Measurements from ENCODE around the gene ROR1.

DNA sequence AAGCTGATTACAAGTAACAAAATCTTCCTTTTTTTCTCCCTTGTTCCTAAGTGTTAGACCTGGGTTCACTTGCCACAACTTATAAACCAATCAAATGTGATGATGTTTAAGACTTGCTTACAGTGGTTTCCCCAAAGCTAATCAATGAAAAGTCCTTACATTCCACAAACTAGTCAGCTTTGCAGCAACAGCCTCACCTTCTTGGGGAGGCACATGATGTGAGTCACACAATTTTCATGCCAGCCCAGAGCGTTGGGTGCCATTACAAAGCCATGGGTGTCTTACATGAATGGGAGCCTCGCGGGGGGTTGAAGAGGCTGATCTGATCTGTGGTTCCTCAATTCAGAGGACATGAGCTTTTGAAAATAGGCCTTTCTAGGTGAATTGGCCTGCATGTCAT, 338.0 kb downstream of the ROR1 start:
- no peak for TF ChIP-seq RAD21 (IDR thresholded peaks at IDR 0.05; ENCODE audit: low read depth)
- TF ChIP-seq CEBPB (IDR thresholded peaks at IDR 0.05; ENCODE audit: low read depth) = no peak
- TF ChIP-seq CTCF (IDR thresholded peaks at IDR 0.05 in 2 of 3, conservative IDR thresholded peaks at IDR 0.05 in 1 of 3; ENCODE audit: borderline replicate concordance in 1 of 3, insufficient read depth in 1 of 3, low read depth in 2 of 3, low read length in 2 of 3) = no peak
- no peak for TF ChIP-seq POLR2A (IDR thresholded peaks at IDR 0.05; ENCODE audit: borderline replicate concordance, extremely low read depth, insufficient read depth, insufficient read length)
- no peak for TF ChIP-seq EZH2phosphoT487 (IDR thresholded peaks at IDR 0.05; ENCODE audit: borderline replicate concordance)
- no peak for TF ChIP-seq ZBTB33 (IDR thresholded peaks at IDR 0.05; ENCODE audit: extremely low read depth, insufficient replicate concordance, low read length)
- no peak for TF ChIP-seq POLR2AphosphoS5 (IDR thresholded peaks at IDR 0.05; ENCODE audit: low read depth, low read length)
- TF ChIP-seq ZNF274 (IDR thresholded peaks at IDR 0.05; ENCODE audit: low read depth, low read length) = no peak
- no peak for TF ChIP-seq CBX3 (IDR thresholded peaks at IDR 0.05; ENCODE audit: low read depth)
- no peak for TF ChIP-seq JUND (IDR thresholded peaks at IDR 0.05)
- no peak for TF ChIP-seq EZH2 (IDR thresholded peaks at IDR 0.05)

Measured in HCT116 (cell line).